A549 (cell line): ENCODE data around the gene SELENOW. TPM values are rescaled to one million over a fixed set of nuclear protein-coding genes. Genes with fewer than 3 reads are reported as not detected.

Experiments used
- ATAC-seq, 2 experiments: fragments of 200-7000 bp in 1 of 2; fragments of >200 bp in 1 of 2; cut with Nextera tagmentation in 1 of 2; cut with Tn5 transposase in 1 of 2; 3 replicates each; pipeline versions ENCODE4 v1.8.0 to v1.9.1; 2018 to 2020; ENCODE audit warnings: mild to moderate bottlenecking in 1 of 2, moderate library complexity in 1 of 2
- CTCF ChIA-PET: fragments of 300-600 bp; sonication (Branson Sonifier 250); formaldehyde crosslinking; extraction: SDS; loops from one replicate; lab custom pipeline; 2021; ENCODE audit warnings: antibody characterized with exemption, inconsistent platforms; lab: Yijun Ruan, JAX
- POLR2A ChIA-PET: fragments of 350-600 bp; formaldehyde crosslinking; extraction: SDS; loops from one replicate; lab custom pipeline; 2021; ENCODE audit warnings: antibody characterized with exemption, inconsistent platforms; lab: Yijun Ruan, JAX
- DNase-seq, 2 experiments: peaks; one replicate each; pipeline versions ENCODE4 v3.0.0 to v3.0.0-alpha.2; 2011 to 2016; ENCODE audit warnings: low read depth in 1 of 2, low spot score in 1 of 2
- FAIRE-seq: peaks from 2 replicates; lab custom pipeline; 2011; peaks lifted over from hg19 to GRCh38; lab: Jason Lieb, UNC
- H3K27ac ChIP-seq, 2 experiments: fragments of >200 bp; sonication (Bioruptor Twin); formaldehyde crosslinking; 3 replicates each; pipeline ENCODE4 v1.5.1; 2016 to 2017
- H3K4me1 ChIP-seq: fragments of >200 bp; sonication (Bioruptor Twin); formaldehyde crosslinking; 3 replicates; pipeline ENCODE4 v1.6.1; 2016
- H3K4me2 ChIP-seq: fragments of >200 bp; sonication (Bioruptor Twin); formaldehyde crosslinking; 3 replicates; pipeline ENCODE4 v1.6.1; 2016
- H3K4me3 ChIP-seq: fragments of >200 bp; sonication (Bioruptor Twin); formaldehyde crosslinking; 3 replicates; pipeline ENCODE4 v1.5.1; 2016
- H3K9me3 ChIP-seq: fragments of >200 bp; sonication (Bioruptor Twin); formaldehyde crosslinking; 3 replicates; pipeline ENCODE4 v1.6.1; 2016
- BCL3 ChIP-seq: fragments of >200 bp; sonication (Bioruptor Twin); formaldehyde crosslinking; IDR thresholded peaks from 3 replicates; pipeline ENCODE4 v1.6.1; 2016
- CBX2 ChIP-seq: fragments of 200-600 bp; sonication (generic); IDR thresholded peaks from 2 replicates; pipeline ENCODE4 v1.6.1; 2016; ENCODE audit warnings: low read depth, mild to moderate bottlenecking, borderline replicate concordance
- FOSB ChIP-seq: fragments of 250-450 bp; sonication (Bioruptor Pico); IDR thresholded peaks from 2 replicates; pipeline ENCODE4 v1.5.0; 2020; ENCODE audit warnings: mild to moderate bottlenecking, moderate library complexity
- JUNB ChIP-seq: fragments of >200 bp; sonication (Bioruptor Twin); formaldehyde crosslinking; IDR thresholded peaks from 2 replicates; pipeline ENCODE4 v1.6.1; 2016
- KDM1A ChIP-seq: fragments of 200-600 bp; sonication (generic); IDR thresholded peaks from 2 replicates; pipeline ENCODE4 v1.6.1; 2016; ENCODE audit warnings: low read depth, mild to moderate bottlenecking
- RAD21 ChIP-seq, 2 experiments: fragments of >200 bp in 1 of 2; sonication (Bioruptor Twin) in 1 of 2; formaldehyde crosslinking in 1 of 2; IDR thresholded peaks in 1 of 2; conservative IDR thresholded peaks in 1 of 2; 2 replicates in 1 of 2; 3 replicates in 1 of 2; pipeline ENCODE4 v1.6.1; 2012 to 2018; ENCODE audit warnings: inconsistent platforms in 1 of 2
- RFX5 ChIP-seq: fragments of 450-650 bp; IDR thresholded peaks from 2 replicates; pipeline ENCODE4 v1.7.1; 2014; ENCODE audit warnings: antibody characterized with exemption, mild to moderate bottlenecking, moderate library complexity
- ZFP36 ChIP-seq: fragments of 450-650 bp; IDR thresholded peaks from 2 replicates; pipeline ENCODE4 v1.6.1; 2014; ENCODE audit warnings: borderline replicate concordance; ENCODE audit not compliant: partially characterized antibody
- WGBS: methylation state at CpG from one replicate; pipeline ENCODE4 v1.1.6; 2017; ENCODE audit errors: missing lambda C conversion rate; 5-methylcytosine and 5-hydroxymethylcytosine counted together
- polyA plus RNA-seq, 4 experiments: library from polyadenylated mRNA; depleted of rRNA in 3 of 4; stranded (reverse); fragments of >200 nt; fragmentation: RNase III in 1 of 4; extraction: RNeasy Plus Mini Kit Qiagen cat#74134 plus additional on column Dnase treatment in 1 of 4; gene quantifications; 2 replicates in 3 of 4; 3 replicates in 1 of 4; pipeline ENCODE4 v1.2.3, GENCODE V29; 2011 to 2017
- small RNA-seq, 6 experiments: library from RNA; depleted of rRNA; stranded (forward); fragments of <200 nt; gene quantifications; one replicate each; pipeline ENCODE3, GENCODE V24; 2012

Gene SELENOW
- polyA plus RNA-seq, 2 of the 4 experiments (the other 2 are of a cell fraction): 114 to 155 TPM

GRCh38 chr19:47832723-47833122, 54.2 kb downstream of the SELENOW start:
- POLR2A ChIA-PET: no interaction called here
- no peaks in the 10 kb centered on the region for H3K4me1 ChIP-seq
- DNase-seq (peak in 1 of 2 experiments; percentile 28), FAIRE-seq (no peak), ATAC-seq (peak; percentile 63 to 77; a peak in 2 of 6 replicates)
- no peaks in the 10 kb centered on the region for H3K9me3 ChIP-seq
- WGBS: 60% methylated on average over 4 of the region's 4 CpGs
- H3K27ac ChIP-seq: no peak overlapping the region
- H3K4me2 ChIP-seq: no peak overlapping the region
- CTCF ChIA-PET: interaction anchor here (1.0 kb wide), 1 partner anchor 9 kb away, joined by 3 read pairs; no protein-coding TSS in a partner anchor
- no peak for TF ChIP-seq BCL3
- TF ChIP-seq CBX2: no peak
- TF ChIP-seq ZFP36: no peak
- TF ChIP-seq KDM1A: no peak
- TF ChIP-seq RFX5: no peak
- no peak for TF ChIP-seq JUNB
- no peak for TF ChIP-seq RAD21 (conservative IDR thresholded peaks at IDR 0.05 in 1 of 2, IDR thresholded peaks at IDR 0.05 in 1 of 2)
- no peak for TF ChIP-seq FOSB (CRISPR knock-in tag)
- no peak overlapping the region for H3K4me3 ChIP-seq

Small RNA genes lying within 50 kb of the gene (small RNA-seq; reads per million reads assigned to genes)
- gene AC008745.1: 0 reads per million in 6 experiments
- gene SNORD23: 0 reads per million in 6 experiments

Other genes with a start within 250 kb of the SELENOW start
- not detected in 2 replicates for gene ZNF541, start 205.6 kb upstream of the SELENOW start, polyA plus RNA-seq (2011; rRNA removed)
- gene ZNF541, start 205.6 kb upstream of the SELENOW start, polyA plus RNA-seq (2017; fragmentation: RNase III; extraction: RNeasy Plus Mini Kit Qiagen cat#74134 plus additional on column Dnase treatment): not detected in 3 replicates
- 0.83 and 1.1 TPM in 2 replicates for gene BICRA, start 169.6 kb upstream of the SELENOW start, polyA plus RNA-seq (2011; rRNA removed)
- 12.4 to 14.6 TPM (median 12.4 TPM) in 3 replicates for gene BICRA, start 169.6 kb upstream of the SELENOW start, polyA plus RNA-seq (2017; fragmentation: RNase III; extraction: RNeasy Plus Mini Kit Qiagen cat#74134 plus additional on column Dnase treatment)
- 32.3 and 36.9 TPM in 2 replicates for gene EHD2, start 65.3 kb upstream of the SELENOW start, polyA plus RNA-seq (2011; rRNA removed)
- 93.8 to 112 TPM (median 105 TPM) in 3 replicates for gene EHD2, start 65.3 kb upstream of the SELENOW start, polyA plus RNA-seq (2017; fragmentation: RNase III; extraction: RNeasy Plus Mini Kit Qiagen cat#74134 plus additional on column Dnase treatment)
- 169 and 182 TPM in 2 replicates for gene NOP53, start 33.2 kb upstream of the SELENOW start, polyA plus RNA-seq (2011; rRNA removed)
- gene NOP53, start 33.2 kb upstream of the SELENOW start, polyA plus RNA-seq (2017; fragmentation: RNase III; extraction: RNeasy Plus Mini Kit Qiagen cat#74134 plus additional on column Dnase treatment): 134 to 153 TPM (median 135 TPM) in 3 replicates
- gene TPRX1, start 25.8 kb downstream of the SELENOW start, polyA plus RNA-seq (2011; rRNA removed): not detected in 2 replicates
- 0.04 TPM in 1 of 3 replicates, not detected in the others for gene TPRX1, start 25.8 kb downstream of the SELENOW start, polyA plus RNA-seq (2017; fragmentation: RNase III; extraction: RNeasy Plus Mini Kit Qiagen cat#74134 plus additional on column Dnase treatment)
- not detected in 2 replicates for gene CRX, start 43.2 kb downstream of the SELENOW start, polyA plus RNA-seq (2011; rRNA removed)
- gene CRX, start 43.2 kb downstream of the SELENOW start, polyA plus RNA-seq (2017; fragmentation: RNase III; extraction: RNeasy Plus Mini Kit Qiagen cat#74134 plus additional on column Dnase treatment): not detected in 3 replicates
- not detected in 2 replicates for gene TPRX2, start 80.5 kb downstream of the SELENOW start, polyA plus RNA-seq (2011; rRNA removed)
- gene TPRX2, start 80.5 kb downstream of the SELENOW start, polyA plus RNA-seq (2017; fragmentation: RNase III; extraction: RNeasy Plus Mini Kit Qiagen cat#74134 plus additional on column Dnase treatment): not detected in 3 replicates
- gene SULT2A1, start 107.6 kb downstream of the SELENOW start, polyA plus RNA-seq (2011; rRNA removed): not detected in 2 replicates
- gene SULT2A1, start 107.6 kb downstream of the SELENOW start, polyA plus RNA-seq (2017; fragmentation: RNase III; extraction: RNeasy Plus Mini Kit Qiagen cat#74134 plus additional on column Dnase treatment): not detected in 3 replicates
- not detected in 2 replicates for gene BSPH1, start 213.5 kb downstream of the SELENOW start, polyA plus RNA-seq (2011; rRNA removed)
- gene BSPH1, start 213.5 kb downstream of the SELENOW start, polyA plus RNA-seq (2017; fragmentation: RNase III; extraction: RNeasy Plus Mini Kit Qiagen cat#74134 plus additional on column Dnase treatment): not detected in 3 replicates
- gene ELSPBP1, start 215.9 kb downstream of the SELENOW start, polyA plus RNA-seq (2011; rRNA removed): not detected in 2 replicates
- gene ELSPBP1, start 215.9 kb downstream of the SELENOW start, polyA plus RNA-seq (2017; fragmentation: RNase III; extraction: RNeasy Plus Mini Kit Qiagen cat#74134 plus additional on column Dnase treatment): not detected in 3 replicates